ENCODE results near the gene ERC1.

Gene ERC1

DNA sequence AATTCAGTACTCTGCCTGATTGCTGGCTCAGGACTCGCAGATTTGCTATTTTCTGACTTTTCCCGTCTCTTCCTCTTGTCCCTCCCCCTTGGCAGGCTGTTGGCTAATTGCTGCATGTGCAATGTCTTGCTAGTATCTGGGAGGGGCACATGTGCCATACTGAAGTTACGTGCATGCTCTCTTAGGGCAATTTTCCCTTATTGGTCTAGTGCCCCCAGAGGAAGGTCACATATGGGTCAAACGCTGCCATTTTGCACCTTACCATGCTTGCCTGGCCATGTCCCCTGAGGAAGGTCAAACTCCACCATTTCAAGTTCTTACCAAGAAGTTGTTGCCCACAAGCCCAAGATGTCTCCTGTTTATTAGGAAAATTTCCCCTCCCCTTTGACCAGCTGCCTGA, 13.9 kb upstream of the ERC1 start:
- TF ChIP-seq POLR2AphosphoS5 (IDR thresholded peaks at IDR 0.05; ENCODE audit: low read depth, low read length), result no peak
- no peak for TF ChIP-seq POU2F2 (IDR thresholded peaks at IDR 0.05; ENCODE audit: low read depth, low read length)
- no peak for TF ChIP-seq SPI1 (IDR thresholded peaks at IDR 0.05; ENCODE audit: low read depth, low read length)
- no peak for TF ChIP-seq POLR2A (IDR thresholded peaks at IDR 0.05; ENCODE audit: low read depth, low read length)
- TF ChIP-seq TAF1 (IDR thresholded peaks at IDR 0.05; ENCODE audit: low read depth, low read length), result no peak
- TF ChIP-seq PAX5 (IDR thresholded peaks at IDR 0.05; ENCODE audit: insufficient read depth, low read length, severe bottlenecking), result no peak
- no peak for FAIRE-seq
- DNase-seq (ENCODE audit: insufficient read length, low spot score), result no peak

- no peak for FAIRE-seq
- no peak for DNase-seq (ENCODE audit: insufficient read length, low spot score)
- no peak for TF ChIP-seq POU2F2 (IDR thresholded peaks at IDR 0.05; ENCODE audit: low read depth, low read length)
Measured at GRCh38 chr12:979349-979748, 11.7 kb upstream of the ERC1 start.

DNA sequence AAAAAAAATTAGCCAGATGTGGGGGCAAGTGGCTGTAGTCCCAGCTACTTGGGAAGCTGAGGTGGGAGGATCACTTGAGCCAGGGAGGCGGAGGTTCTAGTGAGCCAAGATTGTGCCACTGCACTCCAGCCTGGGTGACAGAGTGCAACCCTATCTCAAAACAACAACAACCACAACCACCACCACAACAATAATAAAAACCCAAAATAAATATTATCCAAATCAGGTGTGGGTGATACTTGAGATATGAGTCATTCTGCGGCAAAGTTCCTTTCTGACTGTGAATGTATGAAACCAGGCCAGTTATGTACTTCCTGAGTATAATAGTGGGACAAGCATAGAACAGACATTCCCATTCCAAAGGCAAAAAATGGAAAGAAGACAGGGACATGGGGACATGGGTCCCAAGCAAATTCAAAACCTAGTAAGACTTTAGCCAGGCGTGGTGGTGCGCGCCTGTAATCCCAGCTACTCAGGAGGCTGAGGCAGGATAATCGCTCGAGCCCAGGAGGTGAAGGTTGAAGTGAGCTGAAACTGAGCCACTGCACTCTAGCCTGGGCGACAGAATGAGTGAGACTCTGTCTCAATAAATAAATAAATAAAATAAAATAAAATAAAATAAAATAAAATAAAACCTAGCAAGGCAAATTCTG, 9.7 kb upstream of the ERC1 start:
- TF ChIP-seq POU2F2 (IDR thresholded peaks at IDR 0.05; ENCODE audit: low read depth, low read length), result 0 out of 2 replicates have a peak, but pooled peaks have one; percentile 34
- TF ChIP-seq SPI1 (IDR thresholded peaks at IDR 0.05; ENCODE audit: low read depth, low read length), result peak; percentile 12; the same call in 1 of the 2 replicates
- no peak for TF ChIP-seq PAX5 (IDR thresholded peaks at IDR 0.05; ENCODE audit: insufficient read depth, low read length, severe bottlenecking)
- DNase-seq (ENCODE audit: insufficient read length, low spot score) (no peak), FAIRE-seq (no peak)

DNA sequence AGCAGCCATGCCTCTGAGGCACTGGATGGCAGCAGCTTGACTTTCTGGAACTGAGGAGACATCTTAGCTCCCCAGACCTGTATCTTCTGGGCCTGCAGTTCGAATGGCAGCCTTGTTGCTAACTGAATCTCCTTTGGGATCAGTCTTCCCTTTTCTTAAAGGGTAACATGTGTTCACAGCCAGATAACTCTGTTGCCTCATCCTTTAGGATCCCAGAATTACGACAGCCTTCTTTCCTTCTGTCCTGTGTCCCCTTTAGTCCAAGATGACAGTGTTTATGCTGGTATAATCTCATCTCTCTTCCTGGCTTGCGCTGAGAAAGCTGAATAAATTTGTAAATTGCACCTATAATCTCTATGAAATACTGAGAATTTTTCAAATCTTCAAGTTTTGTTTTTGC, 9.1 kb upstream of the ERC1 start:
- DNase-seq (ENCODE audit: insufficient read length, low spot score), result no peak
- FAIRE-seq, result no peak
- TF ChIP-seq POLR2A (IDR thresholded peaks at IDR 0.05; ENCODE audit: low read depth, low read length) (no peak), POU2F2 (IDR thresholded peaks at IDR 0.05; ENCODE audit: low read depth, low read length) (no peak), PAX5 (IDR thresholded peaks at IDR 0.05; ENCODE audit: insufficient read depth, low read length, severe bottlenecking) (no peak), POLR2AphosphoS5 (IDR thresholded peaks at IDR 0.05; ENCODE audit: low read depth, low read length) (no peak), SPI1 (IDR thresholded peaks at IDR 0.05; ENCODE audit: low read depth, low read length) (no peak), TAF1 (IDR thresholded peaks at IDR 0.05; ENCODE audit: low read depth, low read length) (no peak)

- FAIRE-seq (no peak), DNase-seq (ENCODE audit: insufficient read length, low spot score) (no peak)
- no peak for TF ChIP-seq PAX5 (IDR thresholded peaks at IDR 0.05; ENCODE audit: insufficient read depth, low read length, severe bottlenecking)
- no peak for TF ChIP-seq TAF1 (IDR thresholded peaks at IDR 0.05; ENCODE audit: low read depth, low read length)
- TF ChIP-seq POLR2AphosphoS5 (IDR thresholded peaks at IDR 0.05; ENCODE audit: low read depth, low read length), result no peak
Measured at GRCh38 chr12:988646-989045, 2.4 kb upstream of the ERC1 start.

- no peak for TF ChIP-seq TAF1 (IDR thresholded peaks at IDR 0.05; ENCODE audit: low read depth, low read length)
- TF ChIP-seq SPI1 (IDR thresholded peaks at IDR 0.05; ENCODE audit: low read depth, low read length), result no peak
- no peak for TF ChIP-seq POU2F2 (IDR thresholded peaks at IDR 0.05; ENCODE audit: low read depth, low read length)
- no peak for TF ChIP-seq POLR2A (IDR thresholded peaks at IDR 0.05; ENCODE audit: low read depth, low read length)
- no peak for TF ChIP-seq POLR2AphosphoS5 (IDR thresholded peaks at IDR 0.05; ENCODE audit: low read depth, low read length)
- no peak for TF ChIP-seq PAX5 (IDR thresholded peaks at IDR 0.05; ENCODE audit: insufficient read depth, low read length, severe bottlenecking)
- FAIRE-seq (no peak), DNase-seq (ENCODE audit: insufficient read length, low spot score) (no peak)
Measured at GRCh38 chr12:989051-989450, 2.0 kb upstream of the ERC1 start.

GRCh38 chr12:989751-990660, 1.0 kb upstream of the ERC1 start:
- DNase-seq (ENCODE audit: insufficient read length, low spot score), result no peak
- no peak for FAIRE-seq
- no peak for TF ChIP-seq TAF1 (IDR thresholded peaks at IDR 0.05; ENCODE audit: low read depth, low read length)

GRCh38 chr12:991350-992333, 619 bp downstream of the ERC1 start:
- DNase-seq (ENCODE audit: insufficient read length, low spot score) (no peak), FAIRE-seq (no peak)
- TF ChIP-seq TAF1 (IDR thresholded peaks at IDR 0.05; ENCODE audit: low read depth, low read length), result no peak
- no peak for TF ChIP-seq SPI1 (IDR thresholded peaks at IDR 0.05; ENCODE audit: low read depth, low read length)
- no peak for TF ChIP-seq POLR2AphosphoS5 (IDR thresholded peaks at IDR 0.05; ENCODE audit: low read depth, low read length)

- no peak for DNase-seq (ENCODE audit: insufficient read length, low spot score)
- no peak for TF ChIP-seq PAX5 (IDR thresholded peaks at IDR 0.05; ENCODE audit: insufficient read depth, low read length, severe bottlenecking)
- TF ChIP-seq TAF1 (IDR thresholded peaks at IDR 0.05; ENCODE audit: low read depth, low read length), result no peak
- no peak for TF ChIP-seq POLR2AphosphoS5 (IDR thresholded peaks at IDR 0.05; ENCODE audit: low read depth, low read length)
- no peak for TF ChIP-seq POU2F2 (IDR thresholded peaks at IDR 0.05; ENCODE audit: low read depth, low read length)
- TF ChIP-seq SPI1 (IDR thresholded peaks at IDR 0.05; ENCODE audit: low read depth, low read length), result no peak
- no peak for TF ChIP-seq POLR2A (IDR thresholded peaks at IDR 0.05; ENCODE audit: low read depth, low read length)
- FAIRE-seq, result no peak
Measured at GRCh38 chr12:992647-993046, 1.6 kb downstream of the ERC1 start.
